Sigmoid colon (tissue), 3 donors: ENCODE data around the gene CACNA1A.

Experiments
- CTCF ChIP-seq, 4 experiments: fragments of 450-650 bp in 3 of 4; fragments of 200-600 bp in 1 of 4; IDR thresholded peaks; one replicate each; pipeline ENCODE4 v1.5.1; 2016 to 2019; ENCODE audit warnings: antibody characterized with exemption in 4 of 4, mild to moderate bottlenecking in 3 of 4, moderate library complexity in 2 of 4
- POLR2A ChIP-seq, 2 donors: fragments of 450-650 bp; IDR thresholded peaks; one replicate each; pipeline ENCODE4 v1.6.1; 2016; ENCODE audit warnings: antibody characterized with exemption in 2 of 2, mild to moderate bottlenecking in 2 of 2, moderate library complexity in 2 of 2

GRCh38 chr19:13229246-13229645, 277.0 kb downstream of the CACNA1A start:
- TF ChIP-seq CTCF (IDR thresholded peaks at IDR 0.05) = no peak
- TF ChIP-seq POLR2A (IDR thresholded peaks at IDR 0.05) = no peak
